Activated CD4-positive, alpha-beta T cell treated with anti-CD3 and anti-CD28 coated beads, Interleukin-2, Interleukin-4, amounts not matched to agents 100 ng/mL and 50 ng/mL, durations not matched to agents 16 hours and 8 hours (primary cell): ENCODE results near the gene INA.
"Not testable (repeated sequence)": the region's sequence is repeated elsewhere in the genome, so short reads cannot be mapped to it uniquely, and the experiment has no call there.

ENCODE experiments used
- DNase-seq: peaks from one replicate; pipeline ENCODE4 v3.0.0-alpha.2; 2020; ENCODE audit warnings: low spot score

INA gene

DNA sequence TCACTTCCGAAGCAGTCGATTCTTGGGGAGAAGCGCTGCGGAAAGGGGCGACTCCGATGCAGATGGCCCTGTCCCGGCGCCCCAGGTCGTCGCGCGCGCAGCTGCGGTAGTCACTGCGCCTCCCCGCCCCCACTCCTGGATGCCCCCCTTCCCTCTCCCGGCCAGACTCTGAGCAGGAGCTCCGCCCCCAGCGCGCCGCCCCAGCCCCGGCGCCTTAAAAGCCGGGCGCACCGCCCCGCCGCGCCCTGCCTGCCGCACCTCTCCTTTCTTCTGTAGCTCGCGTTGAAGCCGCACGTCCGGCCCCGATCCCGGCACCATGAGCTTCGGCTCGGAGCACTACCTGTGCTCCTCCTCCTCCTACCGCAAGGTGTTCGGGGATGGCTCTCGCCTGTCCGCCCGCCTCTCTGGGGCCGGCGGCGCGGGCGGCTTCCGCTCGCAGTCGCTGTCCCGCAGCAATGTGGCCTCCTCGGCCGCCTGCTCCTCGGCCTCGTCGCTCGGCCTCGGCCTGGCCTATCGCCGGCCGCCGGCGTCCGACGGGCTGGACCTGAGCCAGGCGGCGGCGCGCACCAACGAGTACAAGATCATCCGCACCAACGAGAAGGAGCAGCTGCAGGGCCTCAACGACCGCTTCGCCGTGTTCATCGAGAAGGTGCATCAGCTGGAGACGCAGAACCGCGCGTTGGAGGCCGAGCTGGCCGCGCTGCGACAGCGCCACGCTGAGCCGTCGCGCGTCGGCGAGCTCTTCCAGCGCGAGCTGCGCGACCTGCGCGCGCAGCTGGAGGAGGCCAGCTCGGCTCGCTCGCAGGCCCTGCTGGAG is at the start of gene INA:
INA (plus strand) TSS at position 243 of the 817 bp plus-strand sequence; CDS start at position 317, 74 bp downstream.
- DNase-seq = peak; percentile 23

- DNase-seq = no peak
Measured at GRCh38 chr10:103227416-103227815, 49.5 kb upstream of the INA start.

DNA sequence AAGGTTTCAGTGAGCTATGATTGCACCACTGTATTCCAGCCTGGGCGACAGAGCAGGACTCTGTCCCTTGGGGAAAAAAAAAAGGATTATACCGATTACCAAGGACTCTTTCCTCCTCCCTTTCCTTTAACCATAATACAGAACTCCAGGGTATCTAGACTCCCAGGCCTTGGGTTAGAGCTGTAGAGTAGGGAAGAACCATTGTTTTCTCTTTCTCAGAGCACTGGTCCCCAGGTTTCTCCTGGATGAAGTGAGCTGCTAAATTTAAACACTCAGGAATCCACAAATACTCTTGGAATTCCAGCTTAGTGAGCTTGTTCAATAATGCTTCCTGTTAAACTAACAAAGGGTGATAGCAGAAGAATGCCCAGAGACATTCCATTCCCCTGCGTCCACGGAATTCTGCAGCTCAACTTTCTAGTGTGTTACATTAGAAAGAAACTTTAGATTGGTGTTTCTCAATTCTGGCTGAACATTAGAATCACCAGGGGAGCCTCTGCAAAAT is 45.8 kb upstream of the INA start:
- no peak for DNase-seq

GRCh38 chr10:103232131-103232673 is 44.7 kb upstream of the INA start:
- no peak for DNase-seq

DNA sequence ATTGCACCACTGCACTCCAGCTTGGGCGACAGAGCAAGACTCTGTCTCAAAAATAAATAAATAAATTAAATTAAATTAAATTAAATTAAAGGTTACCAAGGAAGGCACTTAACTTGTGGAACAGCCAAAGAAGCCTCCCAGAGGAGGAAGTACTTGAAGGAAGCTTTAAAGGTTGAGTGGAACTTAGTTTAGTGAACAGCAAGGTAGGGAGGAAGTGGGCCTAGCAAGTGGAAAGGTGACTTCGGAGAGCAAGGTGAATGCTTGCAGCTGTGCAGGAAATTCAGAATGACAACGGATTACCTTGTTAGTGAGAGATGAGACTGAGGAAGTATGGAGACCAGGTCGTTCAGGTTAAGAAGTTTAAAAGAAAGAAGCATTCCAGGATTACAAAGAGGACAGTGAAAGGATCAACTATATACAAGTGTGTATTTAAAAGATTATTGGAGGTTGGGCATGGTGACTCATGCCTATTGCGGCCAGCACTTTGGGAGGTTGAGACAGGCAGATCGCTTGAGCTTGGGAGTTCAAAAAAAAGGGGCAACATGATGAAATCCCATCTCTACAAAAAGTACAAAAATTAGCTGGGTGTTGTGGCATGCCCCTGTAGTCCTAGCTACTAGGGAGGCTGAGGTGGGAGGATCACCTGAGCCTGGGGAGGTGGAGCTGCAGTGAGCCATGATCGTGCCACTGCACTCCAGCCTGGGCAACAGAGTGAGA is 44.0 kb upstream of the INA start:
- DNase-seq = no peak

- DNase-seq = no peak
Measured at GRCh38 chr10:103235775-103236174, 41.2 kb upstream of the INA start.

DNA sequence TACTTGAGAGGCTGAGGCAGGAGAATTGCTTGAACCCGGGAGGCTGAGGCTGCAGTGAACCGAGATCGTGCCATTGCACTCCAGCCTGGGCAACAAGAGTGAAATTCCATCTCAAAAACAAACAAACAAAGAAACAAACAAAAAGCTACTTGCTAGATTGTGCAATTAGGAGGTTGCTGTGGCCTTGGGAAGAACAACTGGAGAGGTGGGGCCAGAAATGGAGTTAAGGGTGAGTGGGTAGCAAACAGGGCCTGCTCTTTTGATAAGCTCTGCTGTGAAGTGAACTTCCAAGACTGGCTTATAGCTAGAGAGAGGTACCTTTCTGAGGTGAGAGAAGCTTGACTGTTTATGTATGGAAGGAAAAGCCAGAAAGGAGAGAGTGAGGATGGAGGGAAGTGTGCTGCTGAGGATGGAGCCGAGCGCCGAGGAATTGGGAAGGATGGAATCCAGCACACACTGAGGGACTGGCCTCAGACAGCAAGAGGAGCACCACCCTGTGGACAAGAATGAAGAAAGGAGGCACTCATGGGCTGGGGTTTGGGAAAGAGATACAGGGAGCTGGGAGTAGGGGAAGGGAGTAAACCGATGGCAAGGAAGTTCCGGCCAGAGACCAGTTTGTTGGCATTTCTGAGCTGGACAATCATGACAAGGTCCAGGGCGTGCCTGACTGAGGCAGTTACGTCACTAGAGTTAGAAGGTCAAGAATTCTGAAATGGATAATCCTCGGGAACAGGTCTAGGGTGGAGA is 38.3 kb upstream of the INA start:
- DNase-seq = no peak

- no peak for DNase-seq
Measured at GRCh38 chr10:103241262-103242011, 35.5 kb upstream of the INA start.

DNA sequence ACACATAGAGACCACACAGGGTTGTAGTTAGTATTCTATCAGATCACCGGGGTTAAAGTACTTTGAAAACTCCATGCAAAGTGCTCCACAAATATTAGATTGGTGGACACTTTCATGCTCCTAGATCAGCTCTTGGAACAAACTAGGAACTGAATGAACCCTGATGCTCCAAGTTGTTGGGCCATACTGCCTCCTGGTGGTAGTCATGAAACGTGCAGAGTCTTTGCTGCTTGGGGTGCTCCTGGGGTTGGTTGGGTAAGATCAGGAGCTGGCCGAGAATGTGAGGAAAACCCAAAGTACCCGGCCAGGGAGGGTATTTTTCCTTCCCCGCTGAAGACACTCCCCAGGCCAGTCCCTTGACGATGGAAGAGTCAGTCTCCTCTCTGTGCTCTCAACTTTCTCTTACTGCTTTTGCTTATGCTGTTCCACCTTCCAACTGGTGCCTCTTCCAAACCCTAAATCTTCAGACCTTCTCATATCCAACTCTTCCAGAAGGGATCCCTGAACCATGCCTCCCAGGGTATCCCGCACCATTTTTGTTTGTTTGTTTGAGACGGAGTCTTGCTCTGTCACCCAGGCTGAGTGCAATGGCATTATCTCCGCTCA is 32.2 kb upstream of the INA start:
- DNase-seq = peak; percentile 68

DNA sequence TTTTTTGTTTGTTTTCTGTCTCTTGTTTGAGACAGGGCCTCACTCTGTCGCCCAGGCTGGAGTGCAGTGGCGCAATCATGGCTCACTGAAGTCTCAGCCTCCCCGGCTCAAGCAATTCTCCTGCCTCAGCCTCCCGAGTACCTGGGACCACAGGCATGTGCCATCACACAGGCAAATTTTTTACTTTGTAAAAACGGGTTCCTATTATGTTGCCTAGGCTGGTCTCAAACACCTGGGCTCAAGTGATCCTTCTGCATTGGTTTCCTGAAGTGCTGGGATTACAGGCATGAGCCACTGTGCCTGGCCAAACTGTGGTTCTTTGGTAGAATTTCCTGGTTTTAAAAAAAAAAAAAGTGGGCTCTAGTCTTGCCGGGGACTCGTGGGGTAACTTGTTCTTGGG is 31.4 kb upstream of the INA start, which contains the start of gene RPEL1:
RPEL1 (plus strand) TSS at position 301 of the 400 bp plus-strand sequence. CDS start 110 bp downstream, outside the sequence.
- not testable (repeated sequence) for DNase-seq

- DNase-seq = no peak
Measured at GRCh38 chr10:103246324-103246723, 30.6 kb upstream of the INA start.

DNA sequence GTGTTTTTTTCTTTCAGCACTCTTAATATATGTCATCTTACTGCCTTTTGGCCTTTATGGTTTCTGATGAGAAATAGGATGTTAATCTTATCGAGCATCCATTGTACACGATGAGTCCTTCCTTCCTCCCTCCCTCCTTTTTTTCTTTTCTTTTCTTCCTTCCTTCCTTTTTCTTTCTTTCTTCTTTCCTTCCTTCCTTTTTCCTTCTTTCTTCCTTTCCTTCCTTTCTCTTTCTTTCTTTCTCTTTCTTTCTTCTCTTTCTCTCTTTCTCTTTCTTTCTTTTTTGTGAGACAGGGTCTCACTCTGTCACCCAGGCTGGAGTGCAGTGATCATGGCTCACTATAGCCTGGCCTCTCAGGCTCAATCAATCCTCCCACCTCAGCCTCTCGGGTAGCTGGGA is 22.8 kb upstream of the INA start:
- DNase-seq = no peak

DNA sequence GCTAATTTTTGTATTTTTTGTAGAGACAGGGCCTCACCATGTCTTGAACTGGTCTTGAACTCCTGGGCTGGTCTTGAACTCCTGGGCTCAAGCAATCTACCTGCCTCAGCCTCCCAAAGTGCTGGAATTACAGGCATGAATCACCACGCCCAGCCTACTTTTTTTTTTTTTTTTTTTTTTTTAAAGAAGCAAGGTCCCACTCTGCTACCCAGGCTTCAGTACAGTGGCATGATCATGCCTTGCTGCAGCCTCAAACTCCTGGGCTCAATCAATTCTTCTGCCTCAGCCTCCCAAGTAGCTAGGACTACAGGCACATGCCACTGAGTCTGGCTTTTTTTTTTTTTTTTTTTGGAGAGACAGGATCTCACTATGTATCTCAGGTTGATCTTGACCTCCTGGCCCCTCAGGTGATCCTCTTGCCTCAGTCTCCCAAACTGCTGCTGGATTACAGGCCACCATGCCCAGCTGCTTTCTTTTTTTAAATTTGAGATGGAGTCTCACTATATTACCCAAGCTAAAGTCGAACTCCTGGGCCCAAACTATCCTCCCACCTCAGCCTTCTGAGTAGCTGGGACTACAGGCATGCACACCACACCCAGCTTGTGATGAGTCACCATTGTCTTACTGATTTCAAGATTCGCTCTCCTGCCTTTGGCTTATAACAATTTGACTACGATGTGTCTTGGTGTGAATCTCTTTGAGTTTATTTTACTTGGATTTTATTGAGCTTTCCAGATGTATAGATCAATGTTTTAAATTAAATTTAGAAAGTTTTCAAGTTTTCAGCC is 22.2 kb upstream of the INA start:
- DNase-seq = peak; percentile 71

DNA sequence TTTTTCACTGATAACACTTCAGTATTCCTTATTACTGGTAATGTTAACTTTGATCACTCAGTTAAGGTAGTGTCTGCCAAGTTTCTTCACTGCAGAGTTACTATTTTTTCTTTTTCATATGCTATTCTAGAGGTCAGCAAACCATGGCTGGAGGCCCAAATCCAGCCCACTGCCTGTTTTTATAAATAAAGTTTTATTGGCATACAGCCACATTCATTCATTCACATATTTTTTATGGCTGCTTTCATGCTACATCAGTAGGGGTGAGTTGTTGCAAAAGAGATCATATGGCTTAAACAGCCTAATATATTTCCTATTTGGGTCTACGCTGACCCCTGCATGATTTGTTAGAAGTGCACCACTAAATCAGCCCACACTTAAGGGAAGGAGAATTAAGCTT is 20.3 kb upstream of the INA start:
- no peak for DNase-seq

DNA sequence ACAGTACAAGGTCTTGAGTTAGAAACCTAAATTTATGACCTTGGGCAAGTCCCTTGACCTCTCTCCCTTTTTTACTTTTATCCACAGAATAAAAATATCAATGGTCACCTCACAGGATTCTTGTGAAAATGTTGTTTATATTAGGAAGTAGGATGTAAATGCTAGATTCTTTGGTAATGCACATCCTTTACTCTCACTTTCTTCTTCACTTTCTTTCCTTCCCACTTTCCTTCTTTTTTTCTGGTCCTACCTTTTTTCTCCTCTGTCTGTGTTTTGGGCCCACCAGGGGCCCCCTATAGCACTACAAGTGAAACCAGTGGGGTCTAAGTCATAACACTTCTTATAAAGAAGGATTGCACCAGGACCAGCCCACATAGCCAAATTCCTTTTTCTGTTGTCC is 19.1 kb upstream of the INA start:
- DNase-seq = no peak

DNA sequence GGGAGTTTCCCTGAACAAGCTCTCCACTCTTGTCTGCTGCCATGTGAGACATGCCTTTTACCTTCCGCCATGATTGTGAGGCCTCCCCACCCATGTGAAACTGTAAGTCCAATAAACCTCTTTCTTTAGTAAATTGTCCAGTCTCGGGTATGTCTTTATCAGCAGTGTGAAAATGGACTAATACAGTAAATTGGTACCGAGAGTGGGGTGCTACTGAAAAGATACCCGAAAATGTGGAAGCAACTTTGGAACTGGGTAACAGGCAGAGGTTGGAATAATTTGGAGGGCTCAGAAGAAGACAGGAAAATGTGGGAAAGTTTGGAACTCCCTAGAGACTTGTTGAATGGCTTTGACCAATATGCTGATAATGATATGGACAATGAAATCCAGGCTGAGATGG is 18.0 kb upstream of the INA start:
- not testable (repeated sequence) for DNase-seq

- no peak for DNase-seq
Measured at GRCh38 chr10:103259989-103260388, 16.9 kb upstream of the INA start.

DNA sequence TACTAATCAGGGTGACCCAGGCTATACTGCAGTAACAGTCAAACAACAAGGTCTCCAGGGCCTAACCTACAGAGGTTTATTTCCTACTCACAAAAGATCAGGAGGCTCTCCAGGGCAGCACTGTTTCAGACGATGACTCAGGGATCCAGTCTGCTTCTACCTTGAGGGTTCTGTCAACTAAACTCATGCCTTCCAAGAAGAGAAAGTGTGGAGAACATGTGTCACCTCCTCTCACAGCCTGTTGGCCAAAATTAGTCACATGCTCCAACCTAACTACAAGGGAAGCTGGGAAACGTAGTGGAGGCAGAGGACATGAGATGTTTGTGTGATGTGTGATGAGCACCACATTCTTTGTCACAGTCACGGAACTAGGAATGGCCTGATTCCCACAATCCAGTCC is 14.7 kb upstream of the INA start:
- DNase-seq = no peak

DNA sequence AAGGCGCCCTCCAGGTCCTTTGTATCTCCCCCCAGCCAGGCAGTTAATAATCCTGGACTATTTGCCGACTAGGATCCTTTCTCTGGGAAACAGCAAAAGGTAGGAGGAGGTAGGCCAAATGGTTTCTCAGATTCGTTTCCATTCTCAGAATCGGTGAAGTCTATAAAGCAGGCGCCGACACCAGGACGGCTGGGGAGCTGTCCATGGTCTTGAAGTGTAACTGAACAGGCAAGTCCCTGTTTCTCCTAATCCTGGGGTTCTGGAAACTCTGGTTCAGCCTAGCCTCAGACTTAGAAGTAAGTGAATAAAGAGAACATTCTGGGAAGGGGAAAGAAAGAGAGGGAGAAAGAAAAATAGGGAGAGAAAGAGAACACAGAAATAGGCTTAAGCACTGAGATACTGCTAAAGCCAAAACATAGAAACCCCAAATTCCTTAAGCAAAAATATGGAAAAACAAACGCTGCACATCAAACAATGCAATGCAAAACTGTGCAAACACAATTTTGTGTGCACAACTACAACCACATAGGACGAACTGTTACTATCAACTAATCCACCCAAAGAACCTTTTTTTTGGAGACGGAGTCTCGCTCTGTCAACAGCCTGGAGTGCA is 11.1 kb upstream of the INA start:
- DNase-seq = peak; percentile 41

GRCh38 chr10:103273041-103273441 is 3.9 kb upstream of the INA start:
- DNase-seq = no peak
